ENCODE measurements around the gene PRKACA.
"Not testable (repeated sequence)": the region's sequence is repeated elsewhere in the genome, so short reads cannot be mapped to it uniquely, and the experiment has no call there.

Gene PRKACA

GRCh38 chr19:14055396-14055795, 62.2 kb downstream of the PRKACA start:
- peaks cover 18% of the 10 kb centered on the region for H3K4me1 ChIP-seq (ENCODE audit: insufficient read depth, insufficient read length)
- TF ChIP-seq ZNF274 (IDR thresholded peaks at IDR 0.05; ENCODE audit: low read depth, low read length) (no peak), YY1 (IDR thresholded peaks at IDR 0.05; ENCODE audit: insufficient read depth, insufficient read length) (no peak), SUZ12 (IDR thresholded peaks at IDR 0.05; ENCODE audit: extremely low read depth, insufficient read depth, insufficient read length) (no peak)
- no peak overlapping the region for H3K4me3 ChIP-seq (ENCODE audit: insufficient read length, low read depth)
- H3K27me3 ChIP-seq (ENCODE audit: insufficient read depth, insufficient read length), result peaks cover 5% of the 10 kb centered on the region
- H3K9me3 ChIP-seq (ENCODE audit: insufficient read depth, low read length), result peaks cover 7% of the 10 kb centered on the region; the same call in 1 of the 2 replicates
- peaks cover 40% of the 10 kb centered on the region for H3K36me3 ChIP-seq (ENCODE audit: insufficient read depth, insufficient read length, low read length)
- DNase-seq (ENCODE audit: low read depth, low spot score), result no peak
- peak overlapping the region; percentile 2 for H3K9ac ChIP-seq (ENCODE audit: insufficient read length, low read depth)

GRCh38 chr19:14054721-14055120, 62.8 kb downstream of the PRKACA start:
- Histone ChIP-seq H3K9ac (ENCODE audit: insufficient read length, low read depth) (peak overlapping the region; percentile 2), H3K4me1 (ENCODE audit: insufficient read depth, insufficient read length) (peaks cover 18% of the 10 kb centered on the region), H3K27me3 (ENCODE audit: insufficient read depth, insufficient read length) (peaks cover 5% of the 10 kb centered on the region), H3K4me3 (ENCODE audit: insufficient read length, low read depth) (no peak overlapping the region), H3K36me3 (ENCODE audit: insufficient read depth, insufficient read length, low read length) (peaks cover 40% of the 10 kb centered on the region), H3K9me3 (ENCODE audit: insufficient read depth, low read length) (peaks cover 7% of the 10 kb centered on the region; the same call in 1 of the 2 replicates)
- DNase-seq (ENCODE audit: low read depth, low spot score), result no peak
- TF ChIP-seq SUZ12 (IDR thresholded peaks at IDR 0.05; ENCODE audit: extremely low read depth, insufficient read depth, insufficient read length), result no peak
- TF ChIP-seq YY1 (IDR thresholded peaks at IDR 0.05; ENCODE audit: insufficient read depth, insufficient read length), result no peak
- no peak for TF ChIP-seq ZNF274 (IDR thresholded peaks at IDR 0.05; ENCODE audit: low read depth, low read length)

DNA sequence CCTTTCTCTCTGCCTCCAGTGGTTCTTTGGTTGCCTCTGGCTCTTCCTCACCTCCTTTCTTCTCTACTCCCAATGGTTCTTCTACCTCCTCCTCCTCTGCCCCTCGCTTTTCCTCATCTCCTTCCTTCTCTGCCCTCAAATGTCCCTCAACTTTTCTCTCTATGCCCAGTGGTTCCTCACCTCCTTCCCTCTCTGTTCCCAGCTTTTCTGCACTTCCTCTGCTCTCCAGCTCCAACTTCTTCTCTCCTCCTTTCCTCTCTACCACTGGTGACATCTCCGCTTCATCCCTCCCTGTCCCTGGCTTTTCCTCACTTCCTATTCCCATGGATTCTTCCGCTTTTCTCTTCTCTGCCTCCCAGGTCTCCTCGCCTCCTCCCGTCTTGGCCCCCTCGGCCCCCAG, 63.5 kb downstream of the PRKACA start:
- H3K4me1 ChIP-seq (ENCODE audit: insufficient read depth, insufficient read length), result peaks cover 18% of the 10 kb centered on the region
- peaks cover 5% of the 10 kb centered on the region for H3K27me3 ChIP-seq (ENCODE audit: insufficient read depth, insufficient read length)
- no peak for DNase-seq (ENCODE audit: low read depth, low spot score)
- TF ChIP-seq ZNF274 (IDR thresholded peaks at IDR 0.05; ENCODE audit: low read depth, low read length) (no peak), YY1 (IDR thresholded peaks at IDR 0.05; ENCODE audit: insufficient read depth, insufficient read length) (no peak), SUZ12 (IDR thresholded peaks at IDR 0.05; ENCODE audit: extremely low read depth, insufficient read depth, insufficient read length) (no peak)
- H3K36me3 ChIP-seq (ENCODE audit: insufficient read depth, insufficient read length, low read length), result peaks cover 42% of the 10 kb centered on the region
- no peak overlapping the region for H3K4me3 ChIP-seq (ENCODE audit: insufficient read length, low read depth)
- H3K9ac ChIP-seq (ENCODE audit: insufficient read length, low read depth), result no peak overlapping the region
- peaks cover 7% of the 10 kb centered on the region; the same call in 1 of the 2 replicates for H3K9me3 ChIP-seq (ENCODE audit: insufficient read depth, low read length)

DNA sequence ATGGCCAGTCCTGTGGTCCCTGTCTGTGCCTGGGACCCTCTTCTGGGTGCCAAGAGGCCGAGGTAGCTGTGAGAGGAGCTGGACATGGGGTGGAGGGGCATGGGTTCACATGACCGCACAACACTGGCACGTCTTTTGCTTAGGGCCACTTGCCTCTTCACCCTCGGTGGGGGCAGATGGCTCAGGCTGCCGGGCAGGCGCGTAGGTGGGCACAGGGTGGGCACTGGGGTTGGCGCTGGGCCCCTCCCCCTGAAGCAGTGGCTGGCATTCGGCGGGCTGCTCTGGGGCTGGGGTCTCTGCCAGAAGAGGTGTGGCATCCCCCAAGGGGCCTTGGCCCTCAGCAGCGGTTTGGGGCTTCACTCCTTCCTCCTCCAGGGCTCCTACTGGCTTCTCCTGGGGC, 64.1 kb downstream of the PRKACA start:
- Histone ChIP-seq H3K9me3 (ENCODE audit: insufficient read depth, low read length) (peaks cover 12% of the 10 kb centered on the region; the same call in 1 of the 2 replicates), H3K4me3 (ENCODE audit: insufficient read length, low read depth) (no peak overlapping the region), H3K9ac (ENCODE audit: insufficient read length, low read depth) (no peak overlapping the region), H3K4me1 (ENCODE audit: insufficient read depth, insufficient read length) (peaks cover 14% of the 10 kb centered on the region), H3K36me3 (ENCODE audit: insufficient read depth, insufficient read length, low read length) (peaks cover 48% of the 10 kb centered on the region), H3K27me3 (ENCODE audit: insufficient read depth, insufficient read length) (peaks cover 2% of the 10 kb centered on the region)
- no peak for TF ChIP-seq SUZ12 (IDR thresholded peaks at IDR 0.05; ENCODE audit: extremely low read depth, insufficient read depth, insufficient read length)
- no peak for DNase-seq (ENCODE audit: low read depth, low spot score)

DNA sequence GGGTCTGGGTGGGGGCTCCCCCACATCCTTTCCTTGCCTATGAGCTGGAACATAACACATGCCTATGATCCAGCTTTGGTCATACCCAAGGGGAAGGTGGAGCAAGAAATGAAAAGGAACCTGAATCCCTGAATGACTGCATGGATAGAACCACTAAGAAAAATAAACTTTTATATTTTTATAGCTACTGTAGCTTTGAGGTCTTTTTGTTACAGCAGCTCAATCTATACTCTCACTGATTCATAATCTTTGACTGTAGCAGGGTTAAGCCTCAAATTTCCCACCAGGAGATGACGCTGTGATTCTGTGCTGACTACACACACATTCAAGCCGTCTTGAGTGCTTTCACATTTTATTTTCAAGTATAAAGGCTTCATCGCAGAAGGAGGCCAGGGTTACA, 64.5 kb downstream of the PRKACA start:
- Histone ChIP-seq H3K9ac (ENCODE audit: insufficient read length, low read depth) (no peak overlapping the region), H3K9me3 (ENCODE audit: insufficient read depth, low read length) (peaks cover 17% of the 10 kb centered on the region; the same call in 1 of the 2 replicates), H3K4me3 (ENCODE audit: insufficient read length, low read depth) (no peak overlapping the region), H3K36me3 (ENCODE audit: insufficient read depth, insufficient read length, low read length) (peaks cover 51% of the 10 kb centered on the region), H3K4me1 (ENCODE audit: insufficient read depth, insufficient read length) (peaks cover 10% of the 10 kb centered on the region), H3K27me3 (ENCODE audit: insufficient read depth, insufficient read length) (no peaks in the 10 kb centered on the region)
- no peak for DNase-seq (ENCODE audit: low read depth, low spot score)
- TF ChIP-seq YY1 (IDR thresholded peaks at IDR 0.05; ENCODE audit: insufficient read depth, insufficient read length) (no peak), SUZ12 (IDR thresholded peaks at IDR 0.05; ENCODE audit: extremely low read depth, insufficient read depth, insufficient read length) (no peak), ZNF274 (IDR thresholded peaks at IDR 0.05; ENCODE audit: low read depth, low read length) (no peak)

DNA sequence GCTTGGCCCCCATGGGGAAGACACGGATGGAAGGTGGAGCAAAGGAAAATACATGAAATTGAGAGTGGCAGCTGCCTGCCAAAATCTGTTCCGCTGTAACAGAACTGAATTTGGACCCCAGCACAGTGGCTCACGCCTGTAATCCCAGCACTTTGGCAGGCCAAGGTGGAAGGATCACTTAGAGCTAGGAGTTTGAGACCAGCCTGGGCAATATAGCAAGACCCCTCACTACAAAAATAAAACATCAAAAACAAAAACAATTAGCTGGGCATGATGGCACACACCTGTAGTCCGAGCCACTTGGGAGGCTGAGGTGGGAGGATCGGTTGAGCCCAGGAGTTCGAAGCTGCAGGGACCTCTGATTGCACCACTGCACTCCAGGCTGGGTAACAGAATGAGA, 65.1 kb downstream of the PRKACA start:
- Histone ChIP-seq H3K4me3 (ENCODE audit: insufficient read length, low read depth) (no peak overlapping the region), H3K4me1 (ENCODE audit: insufficient read depth, insufficient read length) (peaks cover 9% of the 10 kb centered on the region), H3K9ac (ENCODE audit: insufficient read length, low read depth) (no peak overlapping the region), H3K27me3 (ENCODE audit: insufficient read depth, insufficient read length) (no peaks in the 10 kb centered on the region), H3K9me3 (ENCODE audit: insufficient read depth, low read length) (peaks cover 18% of the 10 kb centered on the region; the same call in 1 of the 2 replicates), H3K36me3 (ENCODE audit: insufficient read depth, insufficient read length, low read length) (peaks cover 51% of the 10 kb centered on the region)
- no peak for TF ChIP-seq SUZ12 (IDR thresholded peaks at IDR 0.05; ENCODE audit: extremely low read depth, insufficient read depth, insufficient read length)
- TF ChIP-seq ZNF274 (IDR thresholded peaks at IDR 0.05; ENCODE audit: low read depth, low read length), result no peak
- TF ChIP-seq YY1 (IDR thresholded peaks at IDR 0.05; ENCODE audit: insufficient read depth, insufficient read length), result no peak
- DNase-seq (ENCODE audit: low read depth, low spot score), result no peak

GRCh38 chr19:14051980-14052379, 65.6 kb downstream of the PRKACA start:
- TF ChIP-seq SUZ12 (IDR thresholded peaks at IDR 0.05; ENCODE audit: extremely low read depth, insufficient read depth, insufficient read length) (no peak), ZNF274 (IDR thresholded peaks at IDR 0.05; ENCODE audit: low read depth, low read length) (no peak), YY1 (IDR thresholded peaks at IDR 0.05; ENCODE audit: insufficient read depth, insufficient read length) (no peak)
- Histone ChIP-seq H3K4me1 (ENCODE audit: insufficient read depth, insufficient read length) (peaks cover 9% of the 10 kb centered on the region), H3K36me3 (ENCODE audit: insufficient read depth, insufficient read length, low read length) (peaks cover 51% of the 10 kb centered on the region), H3K9me3 (ENCODE audit: insufficient read depth, low read length) (peaks cover 18% of the 10 kb centered on the region; the same call in 1 of the 2 replicates), H3K9ac (ENCODE audit: insufficient read length, low read depth) (no peak overlapping the region), H3K27me3 (ENCODE audit: insufficient read depth, insufficient read length) (no peaks in the 10 kb centered on the region), H3K4me3 (ENCODE audit: insufficient read length, low read depth) (no peak overlapping the region)
- no peak for DNase-seq (ENCODE audit: low read depth, low spot score)

GRCh38 chr19:14050961-14051360, 66.6 kb downstream of the PRKACA start:
- H3K27me3 ChIP-seq (ENCODE audit: insufficient read depth, insufficient read length); H3K4me1 ChIP-seq (ENCODE audit: insufficient read depth, insufficient read length); H3K4me3 ChIP-seq (ENCODE audit: insufficient read length, low read depth); DNase-seq (ENCODE audit: low read depth, low spot score); H3K9ac ChIP-seq (ENCODE audit: insufficient read length, low read depth): not testable (repeated sequence)
- Histone ChIP-seq H3K9me3 (ENCODE audit: insufficient read depth, low read length) (peaks cover 18% of the 10 kb centered on the region; the same call in 1 of the 2 replicates), H3K36me3 (ENCODE audit: insufficient read depth, insufficient read length, low read length) (peaks cover 55% of the 10 kb centered on the region)
